ENCODE results near the gene TRAPPC6A.

Gene TRAPPC6A

DNA sequence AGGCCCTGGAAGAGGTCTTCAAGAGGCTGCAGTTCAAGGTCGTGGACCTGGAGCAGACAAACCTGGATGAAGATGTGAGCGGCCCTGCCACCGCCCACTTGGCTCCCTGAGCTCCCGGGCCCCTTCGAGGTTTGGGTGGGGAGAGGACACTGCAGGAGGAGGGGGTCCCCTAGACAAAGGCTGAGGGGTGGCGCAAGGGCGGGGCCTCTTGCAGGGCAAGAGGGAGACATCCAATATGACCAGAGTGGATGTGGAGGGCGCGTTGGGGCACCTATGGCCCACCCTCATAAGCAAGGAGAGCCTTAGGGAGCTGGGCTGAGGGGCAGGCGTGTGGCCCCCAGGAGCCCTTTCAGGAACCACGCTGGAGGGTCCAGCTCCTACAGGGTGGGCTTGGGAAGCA, 37.5 kb downstream of the TRAPPC6A start:
- no peak for DNase-seq (ENCODE audit: low spot score)
- TF ChIP-seq, protein P1, sequence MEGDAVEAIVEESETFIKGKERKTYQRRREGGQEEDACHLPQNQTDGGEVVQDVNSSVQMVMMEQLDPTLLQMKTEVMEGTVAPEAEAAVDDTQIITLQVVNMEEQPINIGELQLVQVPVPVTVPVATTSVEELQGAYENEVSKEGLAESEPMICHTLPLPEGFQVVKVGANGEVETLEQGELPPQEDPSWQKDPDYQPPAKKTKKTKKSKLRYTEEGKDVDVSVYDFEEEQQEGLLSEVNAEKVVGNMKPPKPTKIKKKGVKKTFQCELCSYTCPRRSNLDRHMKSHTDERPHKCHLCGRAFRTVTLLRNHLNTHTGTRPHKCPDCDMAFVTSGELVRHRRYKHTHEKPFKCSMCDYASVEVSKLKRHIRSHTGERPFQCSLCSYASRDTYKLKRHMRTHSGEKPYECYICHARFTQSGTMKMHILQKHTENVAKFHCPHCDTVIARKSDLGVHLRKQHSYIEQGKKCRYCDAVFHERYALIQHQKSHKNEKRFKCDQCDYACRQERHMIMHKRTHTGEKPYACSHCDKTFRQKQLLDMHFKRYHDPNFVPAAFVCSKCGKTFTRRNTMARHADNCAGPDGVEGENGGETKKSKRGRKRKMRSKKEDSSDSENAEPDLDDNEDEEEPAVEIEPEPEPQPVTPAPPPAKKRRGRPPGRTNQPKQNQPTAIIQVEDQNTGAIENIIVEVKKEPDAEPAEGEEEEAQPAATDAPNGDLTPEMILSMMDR (IDR thresholded peaks at IDR 0.05; ENCODE audit: borderline replicate concordance, control extremely low read depth, extremely low read depth, insufficient read depth, missing control alignments) = no peak
- in situ Hi-C loops (cut with MboI; ENCODE audit: low sequenced_read_pairs, unreplicated experiment) = no loop called here

DNA sequence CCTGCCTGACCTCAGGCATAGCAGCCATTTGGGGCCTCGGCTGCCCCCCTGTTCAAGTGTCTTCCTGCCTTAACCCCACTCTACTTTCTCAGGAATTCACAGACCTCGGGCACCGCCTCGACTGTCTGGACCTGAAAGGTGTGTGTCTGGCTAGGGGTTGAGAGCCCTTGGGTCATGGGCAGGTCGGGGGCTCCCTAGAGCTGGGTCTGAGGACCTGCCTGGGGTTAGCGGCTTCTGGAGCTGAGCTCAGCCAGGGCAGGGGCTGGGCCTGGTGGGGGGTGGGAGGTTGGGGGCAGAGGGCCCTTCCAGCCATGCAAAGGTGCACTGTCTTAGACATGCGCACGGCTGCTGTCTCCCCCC, 37.9 kb downstream of the TRAPPC6A start:
- in situ Hi-C loops (cut with MboI; ENCODE audit: low sequenced_read_pairs, unreplicated experiment) = no loop called here
- TF ChIP-seq, protein P1 (IDR thresholded peaks at IDR 0.05; ENCODE audit: borderline replicate concordance, control extremely low read depth, extremely low read depth, insufficient read depth, missing control alignments) = no peak
- DNase-seq (ENCODE audit: low spot score) = no peak

DNA sequence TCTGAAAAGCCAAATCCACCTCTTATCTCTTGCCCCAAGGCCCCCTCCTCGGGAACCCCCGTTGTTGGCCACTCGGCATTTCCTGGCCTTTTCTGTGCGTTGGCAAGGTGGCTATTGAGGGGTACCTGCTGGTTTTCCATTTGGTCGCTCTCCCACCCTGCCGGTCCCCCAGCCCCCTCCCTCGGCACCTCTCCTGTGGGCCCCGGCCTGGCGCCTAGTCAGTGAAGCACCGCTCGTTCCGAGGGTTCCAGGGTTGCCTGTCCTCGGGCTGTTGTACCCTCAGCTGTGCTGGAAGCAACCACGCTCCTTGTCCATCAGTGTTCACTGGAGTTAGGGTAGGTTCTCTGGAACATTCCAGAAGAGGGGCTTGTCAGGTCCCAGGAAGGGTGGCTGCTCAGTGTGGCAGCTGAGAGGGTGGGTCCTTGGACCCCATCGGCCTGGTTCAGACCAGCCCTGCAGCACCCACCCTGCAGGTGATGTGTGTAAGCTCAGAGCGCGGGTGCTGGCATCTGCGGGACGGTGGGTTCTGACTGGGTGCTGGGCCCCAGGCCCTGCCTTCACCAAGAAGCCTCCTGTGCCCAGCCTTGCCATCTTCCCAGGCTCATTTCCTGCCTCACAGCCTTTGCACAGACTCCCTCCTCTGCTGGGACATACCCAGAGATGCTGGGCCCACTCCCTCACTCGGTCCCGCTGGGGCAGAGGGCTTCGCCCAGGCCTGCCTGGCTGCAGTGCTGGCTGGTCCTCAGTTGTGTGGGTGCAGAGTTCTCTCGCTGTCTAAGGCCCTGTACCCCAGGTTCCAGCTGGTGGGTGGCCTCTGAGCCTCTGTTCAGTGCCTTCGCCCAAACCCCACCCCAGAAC, 38.5 kb downstream of the TRAPPC6A start:
- TF ChIP-seq, protein P1 (IDR thresholded peaks at IDR 0.05; ENCODE audit: borderline replicate concordance, control extremely low read depth, extremely low read depth, insufficient read depth, missing control alignments) = no peak
- no peak for DNase-seq (ENCODE audit: low spot score)
- in situ Hi-C loops (cut with MboI; ENCODE audit: low sequenced_read_pairs, unreplicated experiment) = no loop called here

DNA sequence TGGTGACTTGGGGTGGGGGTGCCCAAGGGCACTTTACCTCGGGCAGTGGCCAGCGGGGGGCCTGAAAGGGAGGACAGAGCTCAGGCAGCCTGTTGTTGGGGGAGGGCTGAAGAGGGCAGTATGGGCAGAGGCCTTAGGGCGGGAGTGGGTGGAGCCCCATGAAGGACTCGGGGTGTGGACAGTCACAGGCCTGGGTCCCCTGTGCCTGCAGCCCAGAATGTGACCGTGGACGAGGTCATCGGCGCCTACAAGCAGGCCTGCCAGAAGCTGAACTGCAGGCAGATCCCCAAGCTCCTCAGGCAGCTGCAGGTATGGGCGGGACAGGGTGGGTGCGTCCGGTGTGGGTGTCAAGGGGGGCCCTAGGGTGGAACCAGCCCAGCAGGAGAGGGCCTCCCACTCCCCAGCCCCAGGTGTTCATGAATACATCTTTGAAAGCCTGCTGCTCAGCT, 39.7 kb downstream of the TRAPPC6A start:
- in situ Hi-C loops (cut with MboI; ENCODE audit: low sequenced_read_pairs, unreplicated experiment) = no loop called here
- TF ChIP-seq, protein P1 (IDR thresholded peaks at IDR 0.05; ENCODE audit: borderline replicate concordance, control extremely low read depth, extremely low read depth, insufficient read depth, missing control alignments) = no peak
- no peak for DNase-seq (ENCODE audit: low spot score)

DNA sequence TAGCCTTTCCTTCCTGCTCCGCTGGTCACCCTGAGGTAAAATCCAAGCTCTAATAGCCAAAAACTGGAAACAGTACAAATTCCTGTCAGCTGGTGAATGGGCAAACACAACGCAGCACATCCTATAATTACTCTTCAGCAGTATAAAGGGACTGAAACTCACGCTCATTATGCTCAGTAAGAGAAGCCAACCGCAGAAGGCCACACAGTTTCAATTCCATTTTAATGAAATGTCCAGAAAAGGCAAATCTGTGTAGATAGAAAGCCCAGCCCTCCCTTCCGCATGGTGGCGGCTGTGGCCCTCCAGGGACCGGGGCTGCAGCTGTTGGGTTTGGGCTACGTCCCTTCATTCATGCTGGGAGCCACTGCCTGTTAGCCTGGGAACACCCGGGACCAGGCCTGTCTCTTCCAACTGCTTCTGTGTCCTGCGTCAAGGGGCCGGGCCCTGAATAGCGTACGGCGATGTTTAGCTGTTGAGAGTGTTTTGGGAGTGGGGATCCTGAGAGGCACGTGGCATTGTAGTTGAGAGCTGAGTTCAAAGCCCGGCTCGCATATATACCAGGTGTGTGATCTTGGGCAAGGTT, 40.8 kb downstream of the TRAPPC6A start:
- DNase-seq (ENCODE audit: low spot score) = peak; percentile 89
- in situ Hi-C loops (cut with MboI; ENCODE audit: low sequenced_read_pairs, unreplicated experiment) = no loop called here
- TF ChIP-seq, protein P1 (IDR thresholded peaks at IDR 0.05; ENCODE audit: borderline replicate concordance, control extremely low read depth, extremely low read depth, insufficient read depth, missing control alignments) = peak; percentile 22

DNA sequence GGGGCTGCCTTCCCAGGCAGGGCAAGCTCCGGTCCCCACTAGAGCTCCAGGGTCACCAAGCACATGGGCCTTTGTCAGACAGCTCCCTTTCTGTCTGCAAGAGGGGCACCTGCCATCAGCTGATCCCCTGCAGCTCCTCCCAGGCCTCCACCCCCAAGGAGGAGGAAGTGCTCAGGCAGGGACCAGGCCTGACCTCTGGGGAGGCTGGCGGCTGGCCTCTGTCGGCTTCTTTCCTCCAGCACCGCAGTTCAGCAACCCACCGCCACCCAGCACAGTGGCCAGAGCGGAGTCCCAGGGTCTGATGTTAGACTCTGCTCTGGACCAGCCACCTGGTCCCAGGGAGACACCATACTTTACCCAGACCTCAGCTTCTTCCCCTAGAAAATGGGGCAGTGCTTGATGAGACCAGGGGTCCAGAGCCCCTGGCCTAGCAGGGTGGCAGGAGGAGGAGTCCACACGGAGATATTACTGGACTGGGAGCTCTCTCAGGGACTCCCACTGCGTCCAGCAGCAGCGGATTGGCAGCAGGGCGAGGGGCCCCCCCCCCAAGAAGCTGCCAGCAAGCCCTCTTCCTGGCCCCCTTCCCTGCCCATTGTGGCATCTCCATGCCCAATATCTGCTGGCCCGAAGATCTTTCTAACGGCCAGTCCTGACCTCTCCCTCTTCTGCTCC, 41.4 kb downstream of the TRAPPC6A start:
- in situ Hi-C loops (cut with MboI; ENCODE audit: low sequenced_read_pairs, unreplicated experiment) = no loop called here
- TF ChIP-seq, protein P1 (IDR thresholded peaks at IDR 0.05; ENCODE audit: borderline replicate concordance, control extremely low read depth, extremely low read depth, insufficient read depth, missing control alignments) = no peak
- peak; percentile 74 for DNase-seq (ENCODE audit: low spot score)
